ENCODE data around the gene LY86. TPM values are rescaled to one million over a fixed set of nuclear protein-coding genes. Genes with fewer than 3 reads are reported as not detected.

Gene LY86
- total and polyA plus RNA-seq, 2 donors (not counting 1 experiment from before 2014, with no cell fraction given) = 68.7 to 90.2 TPM

GRCh38 chr6:6661684-6662083 lies 73.2 kb downstream of the LY86 start:
- H3K4me3 Mint-ChIP-seq = no peak overlapping the region
- H3K4me1 ChIP-seq (ENCODE audit: control insufficient read depth in 2 of 2, insufficient read depth in 2 of 2, low read length in 2 of 2) = peaks cover 28 to 33% of the 10 kb centered on the region in 2 donors
- TF ChIP-seq EZH2 (IDR thresholded peaks at IDR 0.05; ENCODE audit: borderline replicate concordance, insufficient read depth, low read depth, low read length, poor library complexity, severe bottlenecking) (no peak), CTCF (IDR thresholded peaks at IDR 0.05) (no peak)
- ChIA-PET CTCF (interaction anchor here (1.1 to 4.4 kb wide), 2 partner anchors 14 to 613 kb away, joined by 3 to 35 read pairs; no protein-coding TSS in a partner anchor), POLR2A (no interaction called here)
- H3K9ac ChIP-seq (ENCODE audit: low read length) = no peak overlapping the region
- no peaks in the 10 kb centered on the region for H4K20me1 ChIP-seq (ENCODE audit: control insufficient read depth, insufficient read depth, low read length, poor library complexity, severe bottlenecking)
- no peak for DNase-seq
- ATAC-seq (ENCODE audit: low read depth) = no peak
- H3K4me3 ChIP-seq (ENCODE audit: control extremely low read depth in 1 of 5, extremely low read depth in 1 of 5, insufficient read depth in 1 of 5, low read depth in 2 of 5, low read length in 4 of 5) = no peak overlapping the region
- intact Hi-C loops (cut with micrococcal nuclease) = no loop called here
- 60% methylated on average over 3 of the region's 3 CpGs for WGBS (ENCODE audit: insufficient coverage)
- H3K4me2 ChIP-seq (replicated peaks; ENCODE audit: low read depth, low read length, poor library complexity, severe bottlenecking) = no peak overlapping the region
- no peaks in the 10 kb centered on the region for H3K36me3 ChIP-seq (replicated peaks in 1 of 2; ENCODE audit: control extremely low read depth in 1 of 2, control insufficient read depth in 1 of 2, extremely low read depth in 1 of 2, insufficient read depth in 2 of 2, low read length in 1 of 2)
- H3K27ac ChIP-seq (ENCODE audit: low read length in 2 of 2) = no peak overlapping the region
- no peak overlapping the region for H3K27ac Mint-ChIP-seq
- no peaks in the 10 kb centered on the region for H3K9me3 Mint-ChIP-seq (ENCODE audit: insufficient read depth)
- H3K27me3 Mint-ChIP-seq = peaks cover 3% of the 10 kb centered on the region
- no peaks in the 10 kb centered on the region for H3K27me3 ChIP-seq (replicated peaks in 1 of 4; ENCODE audit: control extremely low read depth in 1 of 4, control insufficient read depth in 3 of 4, insufficient read depth in 4 of 4, low read length in 3 of 4)
- H3K4me1 Mint-ChIP-seq = peaks cover 32% of the 10 kb centered on the region
- no peaks in the 10 kb centered on the region for H3K79me2 ChIP-seq (ENCODE audit: control insufficient read depth, insufficient read depth, low read length)
- H2AFZ ChIP-seq (ENCODE audit: insufficient read depth, low read depth, low read length, poor library complexity, severe bottlenecking) = no peak overlapping the region
- H3K9me3 ChIP-seq (ENCODE audit: control extremely low read depth in 1 of 3, control insufficient read depth in 2 of 3, insufficient read depth in 1 of 3, low read length in 2 of 3) = no peaks in the 10 kb centered on the region

GRCh38 chr6:6663421-6664135 lies 75.1 kb downstream of the LY86 start:
- TF ChIP-seq CTCF (IDR thresholded peaks at IDR 0.05) (no peak), EZH2 (IDR thresholded peaks at IDR 0.05; ENCODE audit: borderline replicate concordance, insufficient read depth, low read depth, low read length, poor library complexity, severe bottlenecking) (no peak)
- peaks cover 18 to 23% of the 10 kb centered on the region in 2 donors for H3K4me1 ChIP-seq (ENCODE audit: control insufficient read depth in 2 of 2, insufficient read depth in 2 of 2, low read length in 2 of 2)
- H3K27me3 ChIP-seq (replicated peaks in 1 of 4; ENCODE audit: control extremely low read depth in 1 of 4, control insufficient read depth in 3 of 4, insufficient read depth in 4 of 4, low read length in 3 of 4) = no peaks in the 10 kb centered on the region
- no peaks in the 10 kb centered on the region for H4K20me1 ChIP-seq (ENCODE audit: control insufficient read depth, insufficient read depth, low read length, poor library complexity, severe bottlenecking)
- DNase-seq (no peak), ATAC-seq (ENCODE audit: low read depth) (no peak)
- intact Hi-C loops (cut with micrococcal nuclease) = no loop called here
- CTCF ChIA-PET = interaction anchor here (1.1 to 1.6 kb wide), 2 partner anchors 11 to 12 kb away, joined by 3 to 5 read pairs; no protein-coding TSS in a partner anchor
- WGBS (ENCODE audit: insufficient coverage) = 91% methylated on average over 9 of the region's 10 CpGs
- H2AFZ ChIP-seq (ENCODE audit: insufficient read depth, low read depth, low read length, poor library complexity, severe bottlenecking) = no peak overlapping the region
- H3K4me2 ChIP-seq (replicated peaks; ENCODE audit: low read depth, low read length, poor library complexity, severe bottlenecking) = no peak overlapping the region
- no peak overlapping the region for H3K27ac ChIP-seq (ENCODE audit: low read length in 2 of 2)
- H3K9me3 Mint-ChIP-seq (ENCODE audit: insufficient read depth) = no peaks in the 10 kb centered on the region
- H3K9ac ChIP-seq (ENCODE audit: low read length) = no peak overlapping the region
- H3K36me3 ChIP-seq (replicated peaks in 1 of 2; ENCODE audit: control extremely low read depth in 1 of 2, control insufficient read depth in 1 of 2, extremely low read depth in 1 of 2, insufficient read depth in 2 of 2, low read length in 1 of 2) = no peaks in the 10 kb centered on the region
- peaks cover 22% of the 10 kb centered on the region for H3K4me1 Mint-ChIP-seq
- H3K9me3 ChIP-seq (ENCODE audit: control extremely low read depth in 1 of 3, control insufficient read depth in 2 of 3, insufficient read depth in 1 of 3, low read length in 2 of 3) = no peaks in the 10 kb centered on the region
- H3K27ac Mint-ChIP-seq = no peak overlapping the region
- H3K79me2 ChIP-seq (ENCODE audit: control insufficient read depth, insufficient read depth, low read length) = no peaks in the 10 kb centered on the region
- POLR2A ChIA-PET = no interaction called here
- no peak overlapping the region for H3K4me3 ChIP-seq (ENCODE audit: control extremely low read depth in 1 of 5, extremely low read depth in 1 of 5, insufficient read depth in 1 of 5, low read depth in 2 of 5, low read length in 4 of 5)
- peaks cover 8% of the 10 kb centered on the region for H3K27me3 Mint-ChIP-seq
- no peak overlapping the region for H3K4me3 Mint-ChIP-seq

Measured in B cell (primary cell).